H1 (cell line): ENCODE data around the gene ACOT11. TPM values are rescaled to one million over a fixed set of nuclear protein-coding genes. Genes with fewer than 3 reads are reported as not detected.

Experiments used
- CTCF ChIA-PET: fragments of 300-600 bp; sonication (Branson Sonifier 250); formaldehyde crosslinking; loops from one replicate; lab custom pipeline; 2021; ENCODE audit not compliant: partially characterized antibody; lab: Charles Lee
- POLR2A ChIA-PET: fragments of 300-600 bp; sonication (Branson Sonifier 250); formaldehyde crosslinking; loops from one replicate; lab custom pipeline; 2021; ENCODE audit warnings: inconsistent platforms; ENCODE audit not compliant: partially characterized antibody; lab: Charles Lee
- DNase-seq, 2 experiments: peaks; one replicate each; pipeline versions ENCODE4 v3.0.0 to v3.0.0-alpha.2; 2010 to 2022; ENCODE audit warnings: low spot score in 2 of 2, low read depth in 1 of 2, mixed read lengths in 1 of 2
- FAIRE-seq: peaks from 2 replicates; lab custom pipeline; 2011; peaks lifted over from hg19 to GRCh38; lab: Jason Lieb, UNC
- H2AFZ ChIP-seq: 2 replicates; pipeline ENCODE4 v1.8.1; 2012; ENCODE audit warnings: low read length, inconsistent platforms
- H2AK5ac ChIP-seq: 2 replicates; pipeline ENCODE4 v1.6.1; 2013; ENCODE audit warnings: low read depth, low read length
- H2BK120ac ChIP-seq: replicated peaks from 2 replicates; pipeline ENCODE3; 2013; ENCODE audit warnings: low read depth, low read length, inconsistent platforms
- H2BK12ac ChIP-seq: 2 replicates; pipeline ENCODE4 v1.6.1; 2013; ENCODE audit warnings: low read depth, low read length
- H2BK15ac ChIP-seq: 2 replicates; pipeline ENCODE4 v1.6.1; 2013; ENCODE audit warnings: low read length
- H2BK20ac ChIP-seq: 2 replicates; pipeline ENCODE4 v1.6.1; 2013; ENCODE audit warnings: low read length
- H2BK5ac ChIP-seq: 2 replicates; pipeline ENCODE4 v1.6.1; 2013; ENCODE audit warnings: low read depth, low read length
- H3K14ac ChIP-seq: 2 replicates; pipeline ENCODE4 v1.6.1; 2013; ENCODE audit warnings: inconsistent platforms; ENCODE audit not compliant: insufficient read length
- H3K18ac ChIP-seq: 2 replicates; pipeline ENCODE4 v1.6.1; 2013; ENCODE audit warnings: low read length; ENCODE audit errors: extremely low read depth
- H3K23ac ChIP-seq: 2 replicates; pipeline ENCODE4 v1.6.1; 2013; ENCODE audit warnings: inconsistent platforms; ENCODE audit not compliant: insufficient read length
- H3K23me2 ChIP-seq: 2 replicates; pipeline ENCODE4 v1.6.1; 2013; ENCODE audit warnings: low read depth, low read length
- H3K27ac ChIP-seq: 2 replicates; pipeline ENCODE4 v1.6.1; 2011; ENCODE audit warnings: low read depth, low read length, inconsistent platforms
- H3K27me3 ChIP-seq, 4 experiments: replicated peaks in 1 of 4; 1 replicate in 1 of 4; 2 replicates in 3 of 4; pipeline versions ENCODE4 v1.6.1 to v1.8.1; 2011 to 2013; ENCODE audit warnings: low read length in 3 of 4, mild to moderate bottlenecking in 3 of 4, inconsistent platforms in 2 of 4, mixed read lengths in 2 of 4, moderate library complexity in 1 of 4; ENCODE audit not compliant: control insufficient read depth in 3 of 4, insufficient read depth in 3 of 4; ENCODE audit errors: extremely low read depth in 1 of 4
- H3K36me3 ChIP-seq, 4 experiments: 2 replicates each; pipeline versions ENCODE4 v1.6.1 to v1.8.1; 2011 to 2013; ENCODE audit warnings: mild to moderate bottlenecking in 4 of 4, low read length in 3 of 4, moderate library complexity in 2 of 4, control low read depth in 1 of 4, inconsistent platforms in 1 of 4; ENCODE audit not compliant: insufficient read depth in 4 of 4, control insufficient read depth in 2 of 4
- H3K4ac ChIP-seq: replicated peaks from 2 replicates; pipeline ENCODE3; 2013; ENCODE audit warnings: low read length, low read depth, mixed read lengths, inconsistent platforms; ENCODE audit not compliant: insufficient read length
- H3K4me1 ChIP-seq, 4 experiments: replicated peaks in 1 of 4; 1 replicate in 1 of 4; 2 replicates in 3 of 4; pipeline versions ENCODE4 v1.6.1 to v1.8.1; 2011 to 2013; ENCODE audit warnings: low read length in 3 of 4, inconsistent platforms in 2 of 4, mixed read lengths in 1 of 4; ENCODE audit not compliant: insufficient read depth in 4 of 4, control insufficient read depth in 3 of 4
- H3K4me2 ChIP-seq, 2 experiments: 2 replicates each; pipeline versions ENCODE4 v1.6.1 to v1.8.1; 2011 to 2013; ENCODE audit warnings: low read depth in 2 of 2, low read length in 2 of 2, control low read depth in 1 of 2, inconsistent platforms in 1 of 2, mild to moderate bottlenecking in 1 of 2; ENCODE audit not compliant: insufficient read depth in 1 of 2
- H3K4me3 ChIP-seq, 4 experiments: fragments of 200-600, 300-600 bp in 1 of 4; sonication (generic), shearing (Covaris generic), sonication (Bioruptor Twin) in 1 of 4; 2 replicates each; pipeline versions ENCODE4 v1.5.1 to v1.8.1; 2011 to 2016; ENCODE audit warnings: low read length in 4 of 4, low read depth in 3 of 4, control low read depth in 2 of 4, inconsistent platforms in 2 of 4, mild to moderate bottlenecking in 2 of 4, mixed read lengths in 1 of 4, moderate library complexity in 1 of 4; ENCODE audit not compliant: insufficient read depth in 2 of 4; ENCODE audit errors: extremely low read depth in 1 of 4
- H3K56ac ChIP-seq: replicated peaks from 2 replicates; pipeline ENCODE3; 2013; ENCODE audit warnings: low read depth, mild to moderate bottlenecking, mixed read lengths, low read length, inconsistent platforms; ENCODE audit not compliant: insufficient read length
- H3K79me1 ChIP-seq: 2 replicates; pipeline ENCODE4 v1.6.1; 2013; ENCODE audit warnings: low read depth, low read length, control low read depth
- H3K79me2 ChIP-seq, 2 experiments: 2 replicates each; pipeline versions ENCODE4 v1.6.1 to v1.8.1; 2012 to 2013; ENCODE audit warnings: low read length in 2 of 2, mild to moderate bottlenecking in 2 of 2, inconsistent platforms in 1 of 2; ENCODE audit not compliant: insufficient read depth in 2 of 2, control insufficient read depth in 1 of 2
- H3K9ac ChIP-seq, 4 experiments: replicated peaks in 1 of 4; 1 replicate in 1 of 4; 2 replicates in 3 of 4; pipeline versions ENCODE4 v1.6.1 to v1.8.1; 2011 to 2013; ENCODE audit warnings: low read depth in 3 of 4, low read length in 3 of 4, control low read depth in 2 of 4, mild to moderate bottlenecking in 2 of 4, moderate library complexity in 2 of 4, inconsistent platforms in 1 of 4; ENCODE audit errors: extremely low read depth in 1 of 4
- H3K9me3 ChIP-seq, 2 experiments: 2 replicates each; pipeline versions ENCODE4 v1.6.1 to v1.8.1; 2012 to 2013; ENCODE audit warnings: mild to moderate bottlenecking in 2 of 2, moderate library complexity in 2 of 2, control low read depth in 1 of 2, inconsistent platforms in 1 of 2, low read depth in 1 of 2, low read length in 1 of 2, mixed read lengths in 1 of 2; ENCODE audit not compliant: insufficient read depth in 2 of 2
- H4K20me1 ChIP-seq, 2 experiments: replicated peaks in 1 of 2; 2 replicates each; pipeline versions ENCODE3 to v1.8.1; 2011 to 2013; ENCODE audit warnings: inconsistent platforms in 2 of 2, low read length in 2 of 2, mild to moderate bottlenecking in 1 of 2; ENCODE audit not compliant: insufficient read depth in 2 of 2, control insufficient read depth in 1 of 2
- H4K5ac ChIP-seq: 2 replicates; pipeline ENCODE4 v1.6.1; 2013; ENCODE audit warnings: low read length, low read depth, mixed read lengths, inconsistent platforms; ENCODE audit not compliant: insufficient read length
- H4K8ac ChIP-seq: 2 replicates; pipeline ENCODE4 v1.8.0; 2013; ENCODE audit warnings: mild to moderate bottlenecking, moderate library complexity, low read length, inconsistent platforms; ENCODE audit not compliant: insufficient read depth; ENCODE audit errors: extremely low read depth
- H4K91ac ChIP-seq: replicated peaks from 2 replicates; pipeline ENCODE3; 2013; ENCODE audit warnings: low read length, mixed read lengths, inconsistent platforms; ENCODE audit not compliant: insufficient read length
- ASH2L ChIP-seq: fragments of 200-600, 300-600 bp; sonication (generic); IDR thresholded peaks from one replicate; pipeline ENCODE4 v1.7.1; 2017; ENCODE audit warnings: low read length
- ATF2 ChIP-seq: IDR thresholded peaks from 2 replicates; pipeline ENCODE4 v1.6.1; 2012; ENCODE audit warnings: low read length, inconsistent platforms
- EP300 ChIP-seq, 2 experiments: IDR thresholded peaks; 1 replicate in 1 of 2; 2 replicates in 1 of 2; pipeline ENCODE4 v1.6.1; 2011 to 2012; ENCODE audit warnings: low read depth in 2 of 2, low read length in 2 of 2, mild to moderate bottlenecking in 2 of 2, borderline replicate concordance in 1 of 2, inconsistent platforms in 1 of 2, moderate library complexity in 1 of 2
- FOSL1 ChIP-seq: IDR thresholded peaks from 2 replicates; pipeline ENCODE4 v1.6.1; 2011; ENCODE audit warnings: mild to moderate bottlenecking, low read depth, low read length, moderate library complexity; ENCODE audit not compliant: insufficient read depth
- HDAC6 ChIP-seq: IDR thresholded peaks from one replicate; pipeline ENCODE4 v1.7.1; 2012; ENCODE audit warnings: low read depth, mild to moderate bottlenecking, inconsistent platforms, low read length, moderate library complexity
- PHF8 ChIP-seq: fragments of 200-600 bp; sonication (generic); conservative IDR thresholded peaks from 2 replicates; pipeline ENCODE4 v1.7.1; 2012; ENCODE audit warnings: low read depth, mild to moderate bottlenecking, inconsistent platforms, low read length, moderate library complexity
- TBP ChIP-seq: IDR thresholded peaks from 2 replicates; pipeline ENCODE4 v1.6.1; 2011; ENCODE audit warnings: low read depth, low read length, improper control_type of control experiment
- TCF12 ChIP-seq: IDR thresholded peaks from 2 replicates; pipeline ENCODE4 v1.6.1; 2011; ENCODE audit warnings: low read depth, mild to moderate bottlenecking, low read length
- WGBS, 2 experiments: shearing (Covaris generic) in 1 of 2; methylation state at CpG; one replicate each; pipeline versions ENCODE4 v1.1.6 to v1.1.7; 2013 to 2015; ENCODE audit warnings: low lambda C conversion rate in 2 of 2, mixed read lengths in 2 of 2, inconsistent platforms in 1 of 2, low coverage in 1 of 2, missing lambda C conversion rate in 1 of 2; ENCODE audit not compliant: insufficient replicate concordance in 2 of 2, insufficient coverage in 1 of 2, insufficient read length in 1 of 2; ENCODE audit errors: extremely low coverage in 1 of 2, missing lambda C conversion rate in 1 of 2; 5-methylcytosine and 5-hydroxymethylcytosine counted together
- polyA plus RNA-seq, 7 experiments: library from polyadenylated mRNA; depleted of rRNA in 3 of 7; stranded (reverse) in 5 of 7; unstranded in 2 of 7; fragments of >200 nt in 5 of 7; fragments of 200-250 nt in 2 of 7; gene quantifications; 1 replicate in 5 of 7; 2 replicates in 1 of 7; 4 replicates in 1 of 7; pipeline versions ENCODE4 v1.2.1 to v1.2.3, GENCODE V29; 2011 to 2013; ENCODE audit warnings: missing spikeins in 2 of 7, mixed read lengths in 2 of 7
- total RNA-seq: library from RNA; stranded (reverse); fragmentation: NEBNext Ultra II Directional; extraction: Animal tissue kit (Norgen Biotek cat#: 25700); gene quantifications from 2 replicates; pipeline ENCODE4 v1.2.1, GENCODE V29; 2021
- TF ChIP-seq, protein P1 (sequence below): IDR thresholded peaks from 2 replicates; pipeline ENCODE4 v1.6.1; 2011; ENCODE audit warnings: low read depth, mild to moderate bottlenecking, low read length; ENCODE audit not compliant: insufficient read depth

Gene ACOT11
- total and polyA plus RNA-seq, 2 of the 8 experiments (the other 6 are each of a cell fraction or from before 2014, with no cell fraction given) = 3.8 to 4.5 TPM

DNA sequence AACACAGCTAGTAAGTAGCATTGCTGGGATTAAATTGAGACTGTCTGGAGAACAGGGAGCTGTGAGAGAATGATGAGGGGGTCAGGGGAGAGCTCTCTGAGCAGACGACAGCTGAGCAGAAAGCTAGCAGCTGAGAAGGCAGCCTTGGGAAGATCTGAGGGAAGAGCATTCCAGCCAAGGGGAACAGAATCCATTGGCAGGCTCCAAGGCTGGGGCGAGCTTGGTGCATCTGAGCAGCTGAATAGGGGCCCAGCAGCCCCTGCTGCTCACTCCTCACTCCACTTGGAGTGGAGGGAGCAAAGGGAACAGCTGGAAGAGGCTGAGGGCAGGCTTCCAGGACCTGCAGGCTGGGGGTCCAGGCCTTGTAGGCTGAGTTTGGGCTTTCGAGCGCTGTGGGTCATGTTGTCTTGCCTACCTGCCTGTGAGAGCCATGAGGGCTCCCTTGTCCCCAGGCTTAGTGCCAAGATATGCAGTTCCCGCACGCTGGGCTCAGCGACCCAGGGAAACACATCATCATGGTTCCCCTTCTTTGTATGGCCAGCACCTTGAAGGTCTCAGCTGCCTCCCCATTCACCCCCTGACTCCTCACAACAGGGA lies 10.5 kb downstream of the ACOT11 start:
- Histone ChIP-seq H3K27ac (no peak overlapping the region), H4K20me1 (no peaks in the 10 kb centered on the region), H4K5ac (no peak overlapping the region), H2BK20ac (no peak overlapping the region), H2BK5ac (no peak overlapping the region), H3K9me3 (peaks cover 0 to 5% of the 10 kb centered on the region in 2 experiments; a peak in 2 of 4 replicates), H3K4me1 (no peaks in the 10 kb centered on the region), H3K27me3 (no peaks in the 10 kb centered on the region), H3K4me2 (no peak overlapping the region), H2AK5ac (no peak overlapping the region), H3K79me1 (no peaks in the 10 kb centered on the region), H2BK12ac (no peak overlapping the region), H4K91ac (no peak overlapping the region), H3K14ac (no peak overlapping the region), H2BK15ac (no peak overlapping the region), H2AFZ (no peak overlapping the region), H3K23me2 (no peaks in the 10 kb centered on the region; the same call in 1 of the 2 replicates), H3K79me2 (no peaks in the 10 kb centered on the region), H3K36me3 (no peaks in the 10 kb centered on the region), H3K23ac (no peak overlapping the region), H3K18ac (no peak overlapping the region; the same call in 1 of the 2 replicates), H3K4ac (no peak overlapping the region), H3K9ac (no peak overlapping the region; a peak in 1 of 7 replicates), H3K4me3 (no peak overlapping the region), H3K56ac (no peak overlapping the region), H4K8ac (no peak overlapping the region; the same call in 1 of the 2 replicates), H2BK120ac (no peak overlapping the region)
- 80% methylated on average over 7 of the region's 7 CpGs; no CpG with 5 or more reads in 1 of the 2 experiments for WGBS, 2 experiments
- ChIA-PET CTCF (interaction anchor here (0.7 to 3.7 kb wide), 7 partner anchors 11 to 251 kb away, joined by 3 to 19 read pairs (median 3); partner anchors contain the start of gene ACOT11), POLR2A (interaction anchor here (0.9 to 2.0 kb wide), 3 partner anchors 9 to 13 kb away, joined by 3 to 9 read pairs (median 4); no protein-coding TSS in a partner anchor)
- DNase-seq (no peak), FAIRE-seq (no peak)
- TF ChIP-seq, protein P1, sequence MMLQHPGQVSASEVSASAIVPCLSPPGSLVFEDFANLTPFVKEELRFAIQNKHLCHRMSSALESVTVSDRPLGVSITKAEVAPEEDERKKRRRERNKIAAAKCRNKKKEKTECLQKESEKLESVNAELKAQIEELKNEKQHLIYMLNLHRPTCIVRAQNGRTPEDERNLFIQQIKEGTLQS = no peak
- TF ChIP-seq ATF2 = no peak
- no peak for TF ChIP-seq PHF8
- no peak for TF ChIP-seq ASH2L
- TF ChIP-seq FOSL1 = no peak
- TF ChIP-seq TCF12 = no peak
- TF ChIP-seq TBP = no peak
- TF ChIP-seq HDAC6 = no peak
- no peak for TF ChIP-seq EP300 (IDR thresholded peaks at IDR 0.05; ENCODE audit: borderline replicate concordance in 1 of 2, low read depth in 2 of 2, low read length in 2 of 2)
